Activated T-helper 1 cell treated with Interleukin-2 at 50 U/mL for 16 hours (primary cell): ENCODE results near the gene RGL1.

Source experiments
- DNase-seq: peaks from one replicate; pipeline ENCODE4 v3.0.0-alpha.2; 2020; ENCODE audit warnings: low read depth

RGL1 gene

DNA sequence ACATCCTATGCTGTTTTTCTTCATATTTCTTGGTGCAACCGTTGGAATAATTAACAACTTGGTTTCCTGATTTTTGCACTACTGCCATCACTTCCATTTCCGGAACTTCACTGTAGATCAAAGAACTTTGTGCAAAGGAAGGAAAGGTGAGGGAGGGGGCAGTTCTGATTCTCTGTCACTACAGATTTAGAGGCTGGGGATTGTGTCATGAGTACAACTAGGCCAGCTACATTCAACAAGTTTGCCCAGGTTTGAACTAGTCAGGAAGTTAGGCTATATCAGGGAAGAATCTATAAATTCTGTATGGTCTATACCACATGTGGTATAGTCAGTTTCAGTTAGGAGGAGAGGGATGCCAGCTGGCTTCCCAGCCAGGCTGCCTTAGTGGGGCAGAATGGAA, 84.2 kb downstream of the RGL1 start:
- DNase-seq = no peak

DNA sequence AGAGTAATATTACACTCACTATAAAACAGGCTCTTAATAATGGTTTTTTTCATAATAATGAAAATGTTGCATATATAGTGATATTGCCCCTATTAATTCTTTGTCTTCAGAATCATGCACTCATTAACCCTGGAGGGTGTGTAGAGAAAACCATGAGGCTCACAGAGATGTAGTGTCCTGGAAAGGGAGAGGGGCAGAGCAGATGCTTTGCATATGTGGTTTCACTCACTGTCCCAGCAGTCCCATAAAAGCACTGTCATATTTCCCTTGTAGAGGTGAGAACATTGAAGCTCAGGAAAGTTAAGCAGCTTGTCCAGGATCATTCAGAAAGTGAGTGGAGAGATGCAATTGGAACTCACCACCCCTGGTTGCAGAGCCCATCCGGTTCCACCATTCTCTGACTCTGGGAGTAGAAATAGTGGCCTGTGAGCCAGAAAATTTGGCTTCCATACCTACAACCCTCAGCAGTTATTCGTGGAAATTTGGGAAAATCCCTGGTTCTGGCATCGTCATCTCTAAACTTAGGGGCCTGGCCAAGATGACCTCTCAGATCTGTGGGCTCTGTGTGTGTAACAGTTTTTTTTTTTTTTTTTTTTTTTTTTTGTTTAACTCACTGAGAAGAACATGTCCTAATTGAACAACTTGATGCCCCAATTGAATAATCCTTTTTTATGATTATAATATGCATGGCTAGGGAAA, 86.4 kb downstream of the RGL1 start:
- no peak for DNase-seq

DNA sequence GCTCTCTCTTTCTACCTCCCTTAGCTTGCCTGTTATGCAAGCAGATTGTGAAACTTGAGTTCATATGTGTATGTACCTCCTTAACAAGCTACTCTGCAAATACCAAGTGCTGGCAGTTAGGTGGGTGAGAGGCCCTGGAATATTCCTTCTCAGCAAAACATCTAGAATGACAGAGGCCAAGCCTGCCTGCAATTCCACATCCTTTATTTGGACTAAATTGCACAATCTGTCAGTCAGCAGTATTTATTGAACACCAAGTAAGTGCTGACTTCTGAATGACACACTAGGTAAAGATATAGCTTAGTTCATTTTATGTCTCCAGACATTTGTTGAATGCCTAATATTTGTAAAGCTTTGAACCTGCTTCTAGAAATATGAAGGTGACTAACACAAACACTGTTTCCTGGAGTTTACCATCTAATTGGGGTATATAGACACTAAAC, 87.5 kb downstream of the RGL1 start:
- no peak for DNase-seq

DNA sequence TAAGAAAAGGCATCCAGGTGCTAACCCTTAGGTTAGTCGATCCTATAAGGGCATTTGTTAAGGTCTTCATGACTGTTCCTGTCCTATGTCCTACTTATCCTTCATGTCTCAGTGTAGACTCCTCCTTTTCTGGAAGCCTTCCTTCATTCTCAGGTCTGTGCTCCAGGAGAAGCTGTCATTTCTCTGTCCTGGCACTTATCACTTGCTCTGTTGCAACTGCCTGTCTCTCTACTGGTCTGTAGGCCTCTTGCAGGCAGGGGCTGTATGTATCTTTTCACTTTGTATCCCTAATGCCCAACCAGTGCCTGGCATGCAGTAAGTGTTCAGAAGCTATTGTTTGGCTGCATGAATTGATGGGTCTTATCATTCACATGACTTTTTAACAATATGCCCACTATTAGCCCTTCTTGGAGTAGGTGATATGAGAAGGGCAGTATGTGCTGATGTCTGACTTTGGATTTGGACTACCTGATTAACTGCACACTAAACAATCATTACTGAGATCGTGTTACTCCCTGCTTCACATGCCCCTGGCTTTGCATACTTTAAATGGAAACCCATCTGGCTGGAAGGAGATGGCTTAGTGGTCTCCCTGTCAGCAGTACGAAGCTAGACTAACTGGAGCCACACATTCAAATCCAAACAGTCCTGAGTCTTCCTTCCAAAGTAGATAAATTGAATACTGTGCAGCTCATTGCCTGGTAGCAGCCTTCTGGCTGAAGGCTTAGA, 88.8 kb downstream of the RGL1 start:
- DNase-seq = no peak

DNA sequence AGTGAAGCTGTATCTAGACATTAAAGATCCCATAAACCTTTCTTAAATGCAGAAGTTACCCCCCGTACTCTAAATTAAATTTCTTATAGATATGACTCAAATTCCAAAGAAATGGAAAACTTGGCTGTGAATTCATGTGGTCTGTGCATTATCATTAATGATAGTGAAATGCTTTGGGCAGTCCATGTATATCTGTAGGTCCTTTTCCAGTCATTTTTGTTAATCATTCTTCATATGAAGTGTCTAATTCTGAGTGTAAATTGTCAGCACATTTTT, 89.3 kb downstream of the RGL1 start:
- DNase-seq = no peak

DNA sequence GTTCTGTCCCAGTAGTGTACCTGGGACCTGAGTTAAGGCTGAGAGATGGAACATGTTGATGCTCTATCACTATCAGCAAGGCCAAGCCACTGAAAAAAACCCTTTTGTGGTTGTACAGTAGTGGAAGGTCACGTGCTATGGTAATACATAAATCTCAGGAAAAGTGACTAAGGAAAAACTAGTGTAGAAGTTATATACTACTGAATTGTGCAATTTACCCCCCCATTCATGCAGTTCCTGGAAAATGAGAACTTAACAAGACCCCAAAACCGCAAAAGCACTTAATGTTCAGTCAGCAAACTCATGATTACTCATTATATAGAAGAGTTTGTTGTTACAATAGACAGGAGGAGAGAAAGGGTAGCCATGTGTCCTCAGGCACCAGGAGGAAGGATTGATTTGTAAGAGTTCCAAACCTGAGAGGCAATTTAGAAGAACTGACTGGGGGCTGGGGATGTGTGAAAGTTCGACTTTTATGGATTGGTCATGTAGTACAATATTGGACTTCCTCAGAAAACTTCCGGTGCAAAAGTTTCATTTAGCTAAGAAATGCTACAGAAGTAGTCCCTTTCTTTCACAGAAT, 91.6 kb downstream of the RGL1 start:
- DNase-seq = no peak

DNA sequence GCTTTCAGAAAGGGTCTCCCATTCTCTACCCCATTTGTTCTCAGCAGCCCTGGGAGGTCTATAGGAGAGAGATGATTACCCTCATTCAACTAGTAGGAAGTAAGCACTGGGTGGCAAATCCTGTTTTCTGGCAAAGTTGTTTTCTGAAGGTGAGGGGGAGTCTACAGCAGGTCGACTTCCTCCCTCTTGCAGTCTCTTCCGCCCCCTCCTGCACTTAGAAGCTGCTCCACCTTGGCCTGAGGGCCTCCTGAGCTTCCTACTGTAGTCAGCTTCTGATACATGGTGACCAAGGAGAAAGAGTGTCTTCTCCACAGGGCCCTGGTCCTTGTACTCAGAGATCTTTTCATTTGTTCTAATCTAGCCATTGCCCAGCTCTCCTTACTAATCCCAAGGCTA, 93.1 kb downstream of the RGL1 start:
- no peak for DNase-seq

DNA sequence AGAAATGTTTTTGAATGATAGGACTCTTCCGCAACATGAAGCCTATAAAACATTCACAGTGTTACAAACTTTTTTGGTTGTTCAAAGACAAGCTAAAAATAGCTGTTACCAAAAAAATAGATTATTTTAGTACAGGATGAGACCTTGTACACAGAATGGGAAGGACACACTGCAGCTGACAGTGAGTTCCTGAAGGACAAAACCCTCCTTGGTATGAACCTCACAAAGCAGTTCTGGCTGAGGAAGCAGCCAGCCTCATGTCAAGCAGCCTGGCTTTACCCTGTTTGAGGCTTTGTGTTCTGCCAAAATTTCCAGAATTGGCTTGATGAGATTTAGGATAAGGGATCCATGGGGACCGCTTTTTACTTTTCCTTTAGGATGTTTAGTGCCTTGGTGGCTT, 93.7 kb downstream of the RGL1 start:
- no peak for DNase-seq

DNA sequence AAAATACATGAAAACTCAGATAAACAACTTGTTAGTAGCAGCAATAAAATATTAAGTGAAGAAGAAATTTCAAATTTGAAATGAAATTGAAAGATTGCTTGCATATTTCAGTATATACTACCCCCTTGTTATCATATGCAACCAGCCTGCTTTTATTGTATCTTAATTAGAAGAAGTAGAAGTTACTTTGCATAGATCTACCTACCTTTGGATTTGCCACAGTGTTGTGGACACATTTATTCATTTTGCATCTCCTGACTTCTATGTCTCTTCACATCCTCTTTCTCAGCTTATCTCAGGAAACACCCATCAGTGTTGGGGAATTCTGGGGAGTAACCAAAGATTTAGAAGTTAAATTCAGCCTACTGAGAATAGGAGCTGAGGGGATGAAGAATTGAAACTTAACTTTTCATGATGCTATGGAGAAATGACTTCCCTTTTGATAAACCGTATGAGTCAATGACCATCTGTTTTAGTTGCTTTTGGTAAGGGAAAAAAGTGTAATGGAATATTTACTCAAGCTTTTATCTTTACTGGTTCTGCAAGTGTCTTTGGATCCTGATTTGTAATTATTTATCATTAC, 96.9 kb downstream of the RGL1 start:
- DNase-seq = no peak

DNA sequence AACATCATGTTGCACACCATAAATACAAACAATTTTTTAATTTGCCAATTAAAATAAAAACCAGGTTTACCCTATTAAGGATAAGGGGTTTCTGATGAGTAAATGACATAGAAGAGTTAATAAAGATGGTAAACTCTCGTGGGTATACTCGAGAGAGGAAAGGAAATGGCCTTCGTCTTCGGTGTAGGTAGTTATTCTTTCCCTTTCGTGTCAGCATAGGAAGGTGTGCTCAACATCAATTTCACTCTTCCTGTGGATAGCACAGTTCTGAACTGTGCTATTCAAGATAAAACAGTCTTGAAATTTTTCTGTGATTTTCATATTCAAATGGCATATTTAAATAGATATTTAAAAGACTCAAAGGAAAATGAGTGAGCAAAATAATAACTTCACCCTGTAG, 98.2 kb downstream of the RGL1 start:
- no peak for DNase-seq

DNA sequence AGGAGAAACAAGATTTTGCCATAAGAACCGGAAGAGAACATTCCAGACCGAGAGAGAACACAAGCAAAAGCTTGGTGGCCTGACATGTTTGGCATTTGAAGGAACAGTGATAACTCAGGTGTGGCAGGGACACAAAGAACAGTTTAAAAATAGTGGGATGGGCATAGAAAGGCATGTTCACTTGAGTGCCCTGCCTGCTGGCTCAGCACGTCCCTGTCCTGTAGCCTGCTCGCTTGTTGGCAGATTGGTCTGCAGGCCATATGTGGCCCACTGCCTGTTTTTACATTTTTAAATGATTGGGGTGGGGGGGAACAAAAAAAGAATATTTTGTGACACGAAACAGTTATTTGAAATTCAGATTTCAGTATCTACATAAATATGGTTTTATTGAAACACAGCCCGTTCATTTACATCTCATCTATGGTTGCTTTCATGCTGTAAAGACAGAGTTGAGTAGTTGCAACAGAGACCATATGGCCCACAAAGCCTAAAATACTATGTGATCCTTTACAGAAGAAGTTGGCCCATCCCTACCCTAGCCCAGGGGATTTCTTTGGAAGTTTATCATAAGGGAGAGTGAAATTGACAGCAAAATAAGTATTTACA, 100.7 kb downstream of the RGL1 start:
- no peak for DNase-seq

DNA sequence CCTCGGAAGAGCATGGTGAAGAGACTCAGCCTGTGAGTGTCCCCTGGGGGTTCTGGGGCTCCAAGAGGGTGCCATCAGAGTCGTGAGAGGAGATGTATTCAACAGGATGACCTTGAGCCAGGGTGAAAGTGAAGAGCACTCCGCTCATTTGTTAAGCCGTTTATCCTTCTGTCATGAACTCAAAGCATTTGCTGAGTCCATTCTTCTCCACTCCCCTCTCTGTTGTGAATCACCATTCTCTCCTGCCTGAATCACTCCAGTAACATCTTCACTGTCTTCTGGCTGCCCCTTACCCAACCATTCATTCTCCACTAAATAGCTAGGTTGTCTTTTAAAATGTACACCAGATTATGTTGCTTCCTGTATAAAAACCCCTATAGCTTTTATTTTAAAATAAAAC, 102.2 kb downstream of the RGL1 start:
- no peak for DNase-seq

DNA sequence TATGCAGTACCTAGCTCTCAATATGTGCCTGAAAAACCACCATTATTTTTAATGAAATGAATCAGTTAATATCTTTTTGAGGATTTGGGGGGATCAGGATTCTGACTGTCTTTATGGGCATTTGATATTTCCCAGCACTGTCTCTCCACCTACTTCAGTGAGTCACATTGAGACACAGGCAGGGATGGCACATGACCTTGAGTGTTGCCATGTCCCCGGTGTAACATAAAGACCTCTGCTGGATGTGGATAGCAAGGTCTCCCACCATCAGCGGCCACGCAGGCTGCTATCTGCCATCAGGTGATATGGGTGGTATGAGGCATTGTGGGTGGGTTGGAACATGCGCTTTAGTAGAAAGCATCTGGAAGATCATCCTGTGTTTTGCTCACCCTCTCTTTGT, 103.2 kb downstream of the RGL1 start:
- no peak for DNase-seq

DNA sequence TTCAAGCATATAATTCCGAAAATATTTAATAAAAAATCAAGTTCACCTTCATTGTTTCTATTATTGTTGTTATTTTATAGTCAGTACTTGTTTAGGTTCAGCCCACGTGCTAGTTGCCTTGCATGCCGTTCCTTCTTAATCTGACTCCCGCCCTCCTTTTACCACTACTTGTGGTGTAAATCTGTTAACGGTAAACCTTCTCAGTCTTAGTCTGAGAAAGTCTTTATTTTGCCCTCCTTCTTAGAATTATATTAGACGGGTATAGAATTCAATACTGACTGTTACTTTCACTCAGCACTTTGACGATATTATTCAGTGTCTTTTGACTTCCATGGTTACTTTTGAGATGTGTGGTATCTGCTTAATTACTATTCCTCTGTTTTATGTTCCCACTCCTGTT, 104.8 kb downstream of the RGL1 start:
- DNase-seq = no peak

DNA sequence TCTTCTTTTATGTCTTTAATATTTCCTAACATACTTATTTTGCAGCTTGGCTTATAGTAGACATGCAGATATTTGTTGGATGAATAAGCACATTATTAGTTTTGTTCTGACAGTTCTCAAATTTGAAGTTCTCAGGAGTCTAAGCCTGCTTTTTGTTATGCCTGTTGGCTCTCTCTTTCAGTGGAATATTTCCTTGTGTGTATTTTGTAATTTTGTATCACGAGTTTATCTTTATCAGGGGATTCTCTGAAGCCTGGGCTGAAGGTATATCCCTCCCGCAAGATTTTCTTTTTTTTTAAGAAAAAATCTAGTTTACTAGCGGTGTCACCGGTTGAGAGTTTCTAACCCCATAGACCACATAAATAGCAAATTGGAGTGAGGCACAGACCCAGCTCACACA, 105.9 kb downstream of the RGL1 start:
- no peak for DNase-seq

DNA sequence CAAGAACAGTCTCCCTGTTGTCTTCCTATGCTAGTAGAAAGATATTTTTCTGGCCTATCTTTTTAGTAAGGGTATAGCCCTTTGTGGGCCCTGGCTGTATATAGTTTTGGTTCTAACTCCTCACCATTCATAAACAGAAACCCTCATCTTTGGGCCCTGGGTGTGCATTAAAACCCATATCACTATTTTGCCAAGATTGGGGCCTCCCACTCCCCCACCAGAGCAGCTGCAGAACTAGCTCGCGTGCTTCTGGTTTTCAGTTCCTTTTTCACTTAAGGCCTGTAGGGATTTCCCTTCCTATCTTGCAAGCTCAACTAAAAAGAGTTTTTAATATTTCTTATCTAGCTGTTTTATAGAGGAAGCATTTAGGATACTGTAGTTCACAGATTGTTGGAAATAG, 106.4 kb downstream of the RGL1 start:
- no peak for DNase-seq

DNA sequence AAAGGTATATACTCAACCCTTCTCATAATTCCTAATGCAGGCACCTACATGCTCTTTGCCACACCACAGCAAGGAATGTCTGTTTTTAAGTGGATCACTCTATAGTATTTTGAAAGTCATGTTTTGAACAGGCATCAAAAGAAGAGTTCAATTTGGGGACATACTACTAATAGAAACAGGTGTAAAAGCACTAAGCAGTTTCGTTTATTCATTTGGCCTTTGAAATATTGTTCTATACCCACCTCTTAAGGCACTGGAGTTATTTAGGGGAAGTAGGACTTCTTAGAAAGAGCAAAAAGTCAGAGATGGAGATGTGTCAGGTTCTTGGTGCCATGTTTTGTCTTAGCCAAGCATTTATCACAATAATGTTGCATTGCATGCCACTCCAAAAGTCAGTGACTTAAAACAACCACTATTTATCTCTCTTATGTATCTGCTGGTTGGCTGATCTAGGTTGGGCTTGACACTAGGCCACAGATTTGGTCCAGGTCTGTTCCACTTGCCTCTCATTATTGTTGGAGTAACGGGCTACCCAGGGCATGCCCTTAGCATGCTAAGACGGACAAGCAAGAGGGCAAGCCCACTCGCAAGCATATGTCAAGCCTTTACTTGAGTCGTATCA, 107.5 kb downstream of the RGL1 start:
- DNase-seq = no peak

DNA sequence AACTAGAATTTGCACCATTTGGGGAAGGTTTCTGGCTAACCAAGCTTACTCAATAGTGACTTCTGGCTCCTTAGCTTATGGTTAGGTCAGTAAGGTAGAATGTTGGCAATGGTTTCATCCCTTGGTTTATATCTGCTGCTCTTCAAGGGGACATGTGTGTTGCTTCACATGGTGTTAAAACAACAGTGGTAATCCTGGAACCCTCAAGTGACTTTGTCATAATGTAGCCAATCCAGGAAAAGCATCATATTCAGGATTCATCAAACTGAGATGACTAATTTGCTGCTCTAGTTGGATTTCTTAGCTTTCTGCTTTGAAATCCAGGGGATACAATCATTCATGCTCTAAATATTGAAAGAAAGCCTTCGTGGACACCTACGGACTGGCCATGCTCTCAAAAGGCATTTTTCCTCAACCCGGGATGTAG, 108.7 kb downstream of the RGL1 start:
- no peak for DNase-seq

DNA sequence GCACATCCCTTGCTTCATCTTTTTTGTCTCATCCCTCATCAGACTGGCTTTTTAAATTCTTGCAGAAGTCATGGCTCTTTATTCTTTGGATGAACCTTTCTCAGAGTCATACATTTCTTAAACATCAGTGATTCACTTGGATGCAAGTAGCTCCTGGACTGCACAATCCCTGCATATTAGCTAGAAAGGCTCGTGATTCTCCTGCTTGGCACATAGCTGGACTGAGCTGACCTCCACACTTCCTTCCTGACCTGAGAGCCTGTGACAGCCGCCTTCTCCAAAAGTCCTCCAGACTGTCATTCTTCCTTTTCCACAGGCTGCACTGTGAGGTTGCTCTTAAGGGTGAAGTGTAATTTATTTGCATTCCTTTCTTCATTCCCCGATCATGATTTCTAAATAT, 109.4 kb downstream of the RGL1 start:
- DNase-seq = no peak

DNA sequence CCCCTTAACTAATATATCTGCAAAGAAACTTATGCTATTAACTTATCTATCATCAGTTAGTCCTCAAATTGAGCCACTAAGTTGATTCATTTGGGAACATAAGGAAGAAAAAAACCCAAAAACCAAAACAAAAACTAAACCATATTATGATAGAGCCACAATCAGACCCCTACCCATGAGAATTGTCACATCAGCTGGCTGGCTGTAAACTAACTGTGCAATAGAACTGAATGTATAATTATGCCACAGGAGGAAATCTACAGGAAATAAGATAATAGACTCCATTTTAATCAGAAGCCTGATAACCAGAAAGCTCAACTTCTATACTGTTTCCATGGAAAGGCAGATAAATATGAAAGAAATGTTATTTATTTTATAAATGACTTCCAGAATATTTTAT, 110.0 kb downstream of the RGL1 start:
- DNase-seq = no peak

DNA sequence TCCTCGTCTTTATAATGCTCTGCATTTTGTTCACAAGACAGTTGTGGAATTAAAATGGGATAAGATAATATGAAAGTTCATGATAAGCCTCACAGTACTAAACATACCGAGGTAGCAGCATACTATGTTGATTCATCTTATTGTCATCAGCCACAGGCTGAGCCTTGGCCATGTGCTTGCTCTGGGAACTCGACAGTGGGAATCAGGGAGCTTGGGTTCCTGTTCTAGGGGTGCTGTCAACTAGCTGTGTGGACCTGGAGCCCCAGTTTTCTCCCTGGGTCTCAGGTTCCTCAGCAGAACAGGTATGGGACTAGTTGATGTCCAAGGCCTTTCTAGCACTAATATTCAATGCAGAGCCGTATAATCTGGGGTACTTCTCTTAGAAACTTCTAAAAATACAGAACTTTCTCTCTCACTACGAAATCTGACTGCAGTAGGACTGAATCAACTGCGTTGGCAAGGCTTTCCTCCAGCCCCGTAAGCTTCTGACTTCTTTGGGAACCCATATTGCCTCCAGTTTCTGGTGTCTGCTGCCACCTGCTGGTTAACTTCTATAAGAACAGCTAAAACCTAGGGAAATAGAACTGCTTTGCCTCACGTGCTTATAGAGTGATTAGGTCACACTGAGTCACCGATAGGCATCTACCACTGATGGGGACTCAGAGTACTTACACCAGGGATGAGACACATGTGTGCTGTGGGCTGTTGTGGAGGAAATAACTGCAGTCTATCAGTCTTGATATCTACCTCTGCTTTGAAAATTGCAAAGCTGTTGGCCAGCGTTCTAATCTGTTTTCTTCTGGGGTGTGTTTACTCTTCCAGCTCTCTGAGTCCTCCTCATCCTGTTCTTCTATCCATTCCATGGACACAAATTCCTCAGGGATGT, 110.9 kb downstream of the RGL1 start:
- DNase-seq = peak; percentile 37

DNA sequence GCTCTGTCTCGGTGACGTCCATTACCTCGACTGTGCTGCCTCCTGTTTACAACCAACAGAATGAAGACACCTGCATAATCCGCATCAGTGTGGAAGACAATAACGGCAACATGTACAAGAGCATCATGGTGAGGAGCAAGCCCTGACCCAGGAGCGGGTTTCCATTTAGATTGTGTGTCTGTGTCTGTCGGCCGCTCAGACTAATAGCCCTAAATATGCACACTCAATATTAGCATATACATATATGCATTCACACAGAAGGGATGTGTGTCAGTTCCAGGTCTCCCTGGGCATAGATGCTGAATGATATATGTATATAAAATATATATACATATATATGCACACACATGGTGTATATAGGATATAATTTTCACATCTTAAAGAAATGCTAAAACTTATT, 111.7 kb downstream of the RGL1 start:
- DNase-seq = no peak
